ENCODE measurements around the gene P2RX5.
"Not testable (repeated sequence)": the region's sequence is repeated elsewhere in the genome, so short reads cannot be mapped to it uniquely, and the experiment has no call there.

Gene P2RX5

GRCh38 chr17:3712811-3713463, 17.0 kb upstream of the P2RX5 start:
- DNase-seq (ENCODE audit: low read depth in 2 of 2): peak in 1 of 2 experiments; percentile 41

- peak; percentile 51 to 56 for DNase-seq (ENCODE audit: low read depth in 2 of 2)
These were observed 15.0 kb upstream of the P2RX5 start for GRCh38 chr17:3710951-3711383.

- DNase-seq (ENCODE audit: low read depth in 2 of 2): no peak
These were observed 12.4 kb upstream of the P2RX5 start for GRCh38 chr17:3708366-3708765.

- not testable (repeated sequence) for DNase-seq (ENCODE audit: low read depth in 2 of 2)
These were observed 9.7 kb upstream of the P2RX5 start for GRCh38 chr17:3705718-3705984.

- DNase-seq (ENCODE audit: low read depth in 2 of 2): no peak
These were observed 9.2 kb upstream of the P2RX5 start for GRCh38 chr17:3704931-3705717.

GRCh38 chr17:3702041-3702539, 6.1 kb upstream of the P2RX5 start:
- not testable (repeated sequence) for DNase-seq (ENCODE audit: low read depth in 2 of 2)

- DNase-seq (ENCODE audit: low read depth in 2 of 2): no peak
These were observed 4.0 kb upstream of the P2RX5 start for GRCh38 chr17:3699951-3700350.

- DNase-seq (ENCODE audit: low read depth in 2 of 2): no peak
These were observed 2.2 kb upstream of the P2RX5 start for GRCh38 chr17:3698139-3698538.

- no peak for DNase-seq (ENCODE audit: low read depth in 2 of 2)
These were observed 1.1 kb upstream of the P2RX5 start for GRCh38 chr17:3697103-3697476.

GRCh38 chr17:3695129-3695722, 729 bp downstream of the P2RX5 start:
- no peak for DNase-seq (ENCODE audit: low read depth in 2 of 2)

- DNase-seq (ENCODE audit: low read depth in 2 of 2): peak in 1 of 2 experiments; percentile 42
These were observed 2.1 kb downstream of the P2RX5 start for GRCh38 chr17:3693829-3694231.

GRCh38 chr17:3693141-3693540, 2.8 kb downstream of the P2RX5 start:
- DNase-seq (ENCODE audit: low read depth in 2 of 2): no peak

GRCh38 chr17:3692346-3692745, 3.6 kb downstream of the P2RX5 start:
- no peak for DNase-seq (ENCODE audit: low read depth in 2 of 2)

- DNase-seq (ENCODE audit: low read depth in 2 of 2): no peak
These were observed 4.3 kb downstream of the P2RX5 start for GRCh38 chr17:3691617-3692067.

GRCh38 chr17:3690094-3690715, 5.8 kb downstream of the P2RX5 start:
- DNase-seq (ENCODE audit: low read depth in 2 of 2): no peak

GRCh38 chr17:3689262-3690093, 6.5 kb downstream of the P2RX5 start:
- DNase-seq (ENCODE audit: low read depth in 2 of 2): no peak

GRCh38 chr17:3688852-3689261, 7.1 kb downstream of the P2RX5 start:
- no peak for DNase-seq (ENCODE audit: low read depth in 2 of 2)

GRCh38 chr17:3688027-3688553, 7.9 kb downstream of the P2RX5 start:
- DNase-seq (ENCODE audit: low read depth in 2 of 2): no peak

- no peak for DNase-seq (ENCODE audit: low read depth in 2 of 2)
These were observed 10.8 kb downstream of the P2RX5 start for GRCh38 chr17:3685174-3685573.

GRCh38 chr17:3683054-3683511, 12.9 kb downstream of the P2RX5 start:
- DNase-seq (ENCODE audit: low read depth in 2 of 2): peak in 1 of 2 experiments; percentile 43

GRCh38 chr17:3682033-3682432, 13.9 kb downstream of the P2RX5 start:
- DNase-seq (ENCODE audit: low read depth in 2 of 2): no peak
